Transverse colon (tissue), 3 donors: ENCODE measurements around the gene ICA1L.

ENCODE experiments used
- CTCF ChIP-seq, 5 experiments: fragments of 200-600 bp in 3 of 5; fragments of 450-650 bp in 2 of 5; sonication (generic) in 3 of 5; IDR thresholded peaks; 1 replicate in 2 of 5; 2 replicates in 3 of 5; pipeline ENCODE4 v1.5.1; 2016 to 2017; ENCODE audit warnings: antibody characterized with exemption in 5 of 5, inconsistent platforms in 3 of 5, mild to moderate bottlenecking in 2 of 5, moderate library complexity in 1 of 5
- EP300 ChIP-seq: sonication (generic); formaldehyde crosslinking; IDR thresholded peaks from one replicate; pipeline ENCODE4 v1.6.1; 2017; ENCODE audit warnings: antibody characterized with exemption, low read depth
- POLR2A ChIP-seq: fragments of 450-650 bp; IDR thresholded peaks from one replicate; pipeline ENCODE4 v1.6.1; 2016; ENCODE audit warnings: antibody characterized with exemption, mild to moderate bottlenecking, moderate library complexity

- TF ChIP-seq CTCF (IDR thresholded peaks at IDR 0.05) (no peak), EP300 (no peak), POLR2A (no peak)
Observed at GRCh38 chr2:202911203-202911511, 39.6 kb upstream of the ICA1L start.
